Liver (tissue), 4 donors: ENCODE measurements around the gene SMIM11. TPM values are rescaled to one million over a fixed set of nuclear protein-coding genes. Genes with fewer than 3 reads are reported as not detected.

Source experiments
- polyA plus RNA-seq, 2 donors: library from polyadenylated mRNA; stranded (reverse) in 1 of 2; unstranded in 1 of 2; fragments of 200-250 nt in 1 of 2; fragments of >200 nt in 1 of 2; fragmentation: Nextera tagmentation in 1 of 2; extraction: Ambion mirVana in 1 of 2; gene quantifications; one replicate each; pipeline versions ENCODE4 v1.2.1 to v1.2.3, GENCODE V29; 2013 to 2015
- total RNA-seq, 2 donors: library from RNA; depleted of rRNA; stranded (reverse); fragments of >200 nt; gene quantifications; one replicate each; pipeline ENCODE4 v1.2.3, GENCODE V29; 2014
- donor health status: healthy.
- donor health status: healthy.
- donor health status: healthy.

The SMIM11 gene
- total and polyA plus RNA-seq, 4 donors, result 1.1 to 7.1 (median 5.6) TPM

Other genes starting within 250 kb of the SMIM11 start
- not detected for gene KCNE2, start 11.5 kb upstream of the SMIM11 start, total RNA-seq
- under 1 TPM in 1 of 2 donors, not detected in 1; 0.57 TPM for gene KCNE2, start 11.5 kb upstream of the SMIM11 start, polyA plus RNA-seq
- gene SMIM34, start 48.4 kb downstream of the SMIM11 start, total RNA-seq, result not detected
- gene SMIM34, start 48.4 kb downstream of the SMIM11 start, polyA plus RNA-seq, result not detected
- 1 to 10 TPM in 1 of 2 donors, under 1 TPM in 1; 0.23 to 6.0 TPM for gene KCNE1, start 136.7 kb downstream of the SMIM11 start, total RNA-seq
- gene KCNE1, start 136.7 kb downstream of the SMIM11 start, polyA plus RNA-seq, result under 1 TPM; 0.65 to 0.96 TPM
- 10 to 100 TPM; 26.7 to 67.9 TPM for gene RCAN1, start 239.6 kb downstream of the SMIM11 start, total RNA-seq
- 10 to 100 TPM; 45.9 to 47.5 TPM for gene RCAN1, start 239.6 kb downstream of the SMIM11 start, polyA plus RNA-seq